T follicular helper cell (primary cell): ENCODE data around the gene HTR1B.

ENCODE experiments used
- DNase-seq: peaks from one replicate; pipeline ENCODE4 v3.0.0-alpha.2; 2020; ENCODE audit warnings: low read depth
- total RNA-seq, 2 experiments: gene quantifications; one replicate each; lab custom pipeline; 2026; lab: John Stamatoyannopoulos, UW

The HTR1B gene
- total RNA-seq = 0 reads per million in 2 experiments

GRCh38 chr6:77463308-77463860 lies at the start of gene HTR1B:
Gene HTR1B, minus strand, starts transcription at chr6:77463491. Its CDS starts 88 bp downstream, at chr6:77463403.
- no peak for DNase-seq

- no peak for DNase-seq
Measured at GRCh38 chr6:77512554-77512953, 49.3 kb upstream of the HTR1B start.

GRCh38 chr6:77511860-77512259 lies 48.6 kb upstream of the HTR1B start:
- no peak for DNase-seq

GRCh38 chr6:77502981-77503380 lies 39.7 kb upstream of the HTR1B start:
- DNase-seq = no peak

DNA sequence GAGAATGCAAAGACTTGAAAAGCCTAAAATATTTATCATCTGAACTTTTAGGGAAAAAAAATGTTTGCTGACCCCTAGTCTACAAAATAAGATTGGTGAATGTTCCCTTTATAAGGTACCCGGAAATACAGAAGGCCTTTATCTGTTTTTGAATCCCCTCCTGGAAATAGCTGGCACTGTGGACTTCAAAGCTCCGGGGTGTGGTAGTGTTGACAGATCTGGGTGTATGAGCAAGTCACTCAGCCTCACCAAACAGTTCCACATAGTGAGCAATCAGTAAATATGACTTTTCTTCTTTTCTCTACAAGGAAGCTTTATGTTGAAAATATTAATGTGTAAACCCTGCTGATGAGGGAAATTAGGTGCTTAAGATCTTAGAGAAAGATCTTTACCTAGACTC lies 29.2 kb upstream of the HTR1B start:
- no peak for DNase-seq

- no peak for DNase-seq
Measured at GRCh38 chr6:77487808-77488425, 24.6 kb upstream of the HTR1B start.

DNA sequence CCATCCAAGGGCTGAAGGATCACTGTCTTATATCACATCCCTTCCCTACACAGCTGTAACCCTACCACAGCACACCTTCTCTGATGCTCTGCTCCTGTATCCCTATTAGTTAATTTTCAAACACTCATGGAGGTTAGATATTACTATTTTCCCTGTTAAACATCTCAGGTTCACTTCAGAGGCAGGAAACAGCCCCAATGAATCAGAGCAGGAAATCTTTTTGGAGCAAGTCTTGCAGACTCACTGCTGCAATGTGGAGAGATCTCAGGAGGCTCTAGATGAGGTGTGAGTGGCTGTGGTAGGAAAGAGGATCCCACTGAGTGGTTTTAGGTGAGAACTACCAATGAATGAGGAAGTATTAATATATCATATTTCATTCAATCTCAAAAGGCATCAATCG lies 19.7 kb upstream of the HTR1B start:
- DNase-seq = no peak

GRCh38 chr6:77474973-77475372 lies 11.7 kb upstream of the HTR1B start:
- no peak for DNase-seq

DNA sequence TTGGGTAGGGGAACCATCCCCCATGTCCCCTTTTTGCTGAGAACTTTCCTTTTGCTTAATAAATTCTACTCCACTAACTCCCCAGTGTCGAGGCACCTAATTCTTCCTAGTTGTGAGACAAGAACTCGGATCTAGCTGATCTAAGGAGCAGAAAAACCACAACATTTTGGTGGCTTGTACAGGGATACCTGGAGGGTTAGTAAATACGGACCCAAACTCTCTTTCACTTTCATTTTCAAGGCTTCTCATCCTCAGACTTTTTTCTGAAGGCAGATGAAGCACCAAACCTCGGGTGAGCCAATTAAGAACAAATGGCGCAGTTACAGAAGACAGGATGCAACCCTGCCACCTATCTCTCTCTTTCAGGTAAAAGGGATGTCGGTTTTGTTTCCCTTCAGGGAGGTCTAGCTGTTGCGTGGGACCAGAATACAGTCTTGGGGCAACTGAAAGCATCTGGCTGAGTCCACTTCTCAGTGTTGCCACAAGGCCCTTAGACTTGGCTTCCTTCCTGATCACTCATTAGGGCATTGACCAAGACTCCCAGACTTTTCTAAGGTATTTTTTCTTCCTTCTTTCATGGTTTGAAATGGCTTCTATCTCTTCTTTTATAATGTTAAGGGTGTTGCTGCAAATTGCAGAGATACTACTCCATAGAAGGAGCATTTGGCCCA lies 11.1 kb upstream of the HTR1B start:
- no peak for DNase-seq

GRCh38 chr6:77470983-77471382 lies 7.7 kb upstream of the HTR1B start:
- no peak for DNase-seq

GRCh38 chr6:77468939-77469338 lies 5.6 kb upstream of the HTR1B start:
- DNase-seq = no peak

- DNase-seq = no peak
Measured at GRCh38 chr6:77466451-77467437, 3.5 kb upstream of the HTR1B start.

GRCh38 chr6:77466055-77466450 lies 2.8 kb upstream of the HTR1B start:
- no peak for DNase-seq

DNA sequence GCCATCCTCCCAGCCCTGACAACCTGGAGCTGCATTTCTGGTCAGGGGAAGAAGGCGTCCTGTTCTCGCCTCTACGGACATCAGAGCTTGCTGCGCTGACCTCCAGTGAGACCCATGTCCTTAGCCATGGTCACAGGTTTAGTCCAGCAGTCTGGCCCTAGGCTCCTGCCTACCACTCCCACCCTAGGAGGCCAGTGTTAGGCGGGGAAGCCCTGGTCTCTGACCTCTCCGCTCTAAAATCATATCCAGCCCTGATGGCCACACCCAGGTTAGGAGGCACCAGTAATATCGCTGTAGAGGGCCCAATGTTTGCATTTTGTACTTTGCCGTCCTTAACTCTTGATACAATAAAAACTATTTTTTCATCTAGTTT lies 1.2 kb upstream of the HTR1B start:
- no peak for DNase-seq

- no peak for DNase-seq
Measured at GRCh38 chr6:77463861-77464494, 687 bp upstream of the HTR1B start.

DNA sequence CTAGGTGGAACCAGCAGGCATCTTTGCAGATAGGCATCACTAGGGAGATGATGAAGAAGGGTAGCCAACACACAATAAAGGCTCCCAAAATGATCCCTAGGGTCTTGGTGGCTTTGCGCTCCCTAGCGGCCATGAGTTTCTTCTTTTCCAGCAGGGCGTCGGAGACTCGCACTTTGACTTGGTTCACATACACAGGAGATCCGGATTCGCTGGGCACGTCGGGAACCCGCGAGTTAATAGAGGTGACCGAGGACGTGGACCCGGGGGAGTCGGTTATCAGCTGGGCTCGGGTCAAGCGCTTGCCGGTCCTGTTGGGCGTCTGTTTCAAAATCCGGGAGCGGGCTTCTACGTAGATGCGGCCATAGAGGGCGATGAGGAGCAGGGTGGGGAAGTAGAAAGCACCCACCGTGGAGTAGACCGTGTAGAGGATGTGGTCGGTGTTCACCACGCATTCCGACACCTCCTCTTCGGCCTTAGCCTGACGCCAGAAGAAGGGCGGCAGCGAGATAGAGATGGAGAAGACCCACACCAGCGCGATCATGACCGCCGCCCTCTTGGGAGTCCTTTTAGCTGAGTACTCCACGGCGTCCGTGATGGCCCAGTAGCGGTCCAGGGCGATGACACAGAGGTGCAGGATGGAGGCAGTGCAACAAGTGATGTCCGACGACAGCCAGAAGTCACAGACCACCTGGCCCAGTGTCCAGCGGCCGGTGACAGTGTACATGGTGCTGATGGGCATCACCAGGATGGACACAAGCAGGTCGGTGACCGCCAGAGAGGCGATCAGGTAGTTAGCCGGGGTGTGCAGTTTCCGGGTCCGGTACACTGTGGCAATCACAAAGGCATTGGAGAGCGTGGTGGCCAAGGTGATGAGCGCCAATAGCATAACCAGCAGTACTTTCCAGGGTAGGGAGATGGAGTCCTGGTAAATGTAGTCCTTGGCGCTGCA lies 658 bp downstream of the HTR1B start:
- DNase-seq = no peak

- DNase-seq = no peak
Measured at GRCh38 chr6:77461796-77462195, 1.5 kb downstream of the HTR1B start.

DNA sequence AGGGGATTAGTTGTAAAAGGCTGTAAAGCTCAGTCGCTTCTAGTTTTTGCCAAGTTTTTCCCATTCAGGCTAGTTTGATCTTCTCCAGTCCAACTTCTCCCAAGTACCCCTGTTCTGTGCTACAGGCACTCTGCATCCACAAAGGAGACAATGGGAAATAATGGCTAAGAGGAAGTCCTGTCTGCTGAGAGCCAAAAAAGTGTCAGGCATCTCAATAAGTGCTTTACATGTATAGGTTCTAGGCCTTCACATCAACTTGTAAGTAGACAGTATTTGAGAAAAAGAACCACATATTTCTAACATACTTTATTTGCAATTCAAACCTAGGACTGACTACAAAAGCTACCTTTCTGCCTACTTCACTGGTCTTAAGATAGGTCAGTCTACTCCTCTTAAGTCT lies 4.9 kb downstream of the HTR1B start:
- no peak for DNase-seq

GRCh38 chr6:77457720-77458349 lies 5.5 kb downstream of the HTR1B start:
- no peak for DNase-seq

DNA sequence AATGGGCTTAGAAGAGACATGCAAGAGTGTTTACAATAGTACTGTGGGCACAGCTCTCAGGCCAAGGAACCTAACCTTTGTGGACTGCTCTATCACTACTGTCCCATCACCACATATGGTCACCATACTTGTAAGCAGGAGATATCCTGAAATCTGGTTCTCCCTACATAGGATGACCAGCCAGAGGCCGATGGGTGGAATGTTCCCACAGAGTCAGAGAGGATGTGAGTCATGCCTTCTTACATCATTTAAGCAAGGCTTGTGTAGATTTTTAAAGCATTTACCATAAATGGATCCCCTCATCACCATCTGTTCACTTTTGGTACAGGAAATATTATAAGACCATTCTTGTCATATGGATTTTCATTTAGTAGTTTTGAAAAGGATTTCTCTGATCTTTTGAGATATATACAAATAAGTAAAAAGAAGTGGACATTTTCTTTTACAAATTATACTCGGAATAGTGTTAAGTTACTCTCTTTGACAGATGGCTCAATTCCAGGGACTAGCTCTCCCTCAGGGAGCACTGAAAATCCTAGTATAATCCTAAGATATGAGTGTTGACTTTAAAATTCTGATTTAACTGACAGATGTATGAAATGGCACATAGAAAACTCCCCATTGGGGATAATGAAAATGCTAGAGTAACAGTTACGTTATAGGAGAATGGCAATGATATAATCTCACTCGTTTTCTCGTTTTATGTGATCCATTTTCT lies 6.6 kb downstream of the HTR1B start:
- DNase-seq = no peak
